HG02970 (cell line): ENCODE measurements around the gene PTPRN2.

Experiments
- ATAC-seq: cut with Tn5 transposase; IDR thresholded peaks from one replicate; pipeline ENCODE4 v1.9.1; 2021; ENCODE audit warnings: mild to moderate bottlenecking, moderate library complexity, moderate number of reproducible peaks; ENCODE audit not compliant: unreplicated experiment, low FRiP score

Gene PTPRN2

DNA sequence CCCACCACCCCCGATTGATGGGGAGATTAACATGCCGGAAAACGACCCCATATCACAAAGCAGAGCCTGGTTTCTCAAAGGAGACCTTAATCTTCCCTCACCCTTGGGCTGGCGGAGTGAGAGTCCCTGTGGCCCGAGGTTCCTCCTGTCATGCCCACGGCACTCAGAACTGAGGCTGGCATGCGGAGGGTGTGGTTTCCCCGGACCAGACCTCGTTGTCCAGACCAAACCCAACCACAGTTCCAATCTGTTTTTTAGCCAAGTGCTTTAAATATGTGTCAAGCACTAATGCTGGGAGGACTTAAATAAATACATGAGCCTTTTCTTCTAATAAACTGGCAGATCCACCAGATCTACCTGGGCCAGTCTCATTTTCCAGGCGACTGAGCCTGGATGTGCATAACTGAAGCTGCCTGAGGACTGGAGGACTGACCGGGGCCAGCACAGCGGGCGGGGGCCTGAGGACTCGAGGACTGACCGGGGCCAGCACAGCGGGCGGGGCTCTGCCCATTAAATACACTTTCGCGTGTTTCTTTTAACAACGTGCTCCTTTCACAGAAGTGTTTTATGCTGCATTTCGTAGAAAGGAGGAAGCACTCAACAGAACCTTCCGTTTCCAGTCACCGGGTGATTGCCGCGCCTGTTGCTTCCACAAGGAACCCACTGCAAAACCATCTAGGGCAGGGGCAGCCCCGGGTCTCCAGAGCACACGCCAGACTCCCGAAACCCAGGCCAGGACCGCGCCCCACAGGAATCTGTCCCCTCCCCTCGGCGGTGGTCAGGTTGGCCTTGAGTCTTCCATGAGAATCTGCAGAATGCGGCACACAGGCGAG lies 334.6 kb downstream of the PTPRN2 start:
- ATAC-seq = no peak

DNA sequence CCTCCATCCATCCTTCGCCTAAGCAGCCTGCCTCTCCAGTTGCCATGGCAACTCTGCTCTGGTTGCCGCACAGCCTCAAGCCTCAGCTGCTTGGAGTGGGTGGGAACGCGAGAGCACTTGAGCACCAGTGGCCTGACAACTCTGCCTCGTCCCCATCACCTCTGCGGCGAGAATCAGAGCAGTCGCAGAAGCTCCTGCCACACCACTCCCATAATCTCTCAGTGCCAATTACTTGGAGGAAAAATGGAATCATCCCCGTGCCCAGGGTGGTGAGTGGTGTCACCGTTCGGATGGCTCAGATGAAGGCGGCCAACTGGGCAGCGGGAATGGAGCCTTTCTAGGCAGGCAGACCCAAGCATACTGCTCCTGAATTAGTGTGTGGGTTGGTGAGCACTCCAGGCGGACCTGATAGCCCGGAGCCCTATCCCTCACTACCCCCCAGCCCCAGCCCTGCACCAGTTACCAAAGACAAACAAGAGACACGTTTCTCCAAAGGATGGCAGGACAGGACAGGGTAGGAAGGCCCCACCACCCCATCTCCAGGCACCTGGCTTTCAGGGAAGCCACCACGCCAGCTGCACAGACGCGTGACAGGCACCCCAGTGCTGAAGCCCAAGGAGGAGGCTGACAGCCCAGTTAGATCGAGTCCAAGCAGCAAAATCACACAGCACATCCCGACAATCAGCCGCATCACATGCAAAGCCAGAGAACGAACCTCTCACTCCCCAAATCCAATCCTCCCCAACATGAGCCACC lies 335.4 kb downstream of the PTPRN2 start:
- no peak for ATAC-seq

DNA sequence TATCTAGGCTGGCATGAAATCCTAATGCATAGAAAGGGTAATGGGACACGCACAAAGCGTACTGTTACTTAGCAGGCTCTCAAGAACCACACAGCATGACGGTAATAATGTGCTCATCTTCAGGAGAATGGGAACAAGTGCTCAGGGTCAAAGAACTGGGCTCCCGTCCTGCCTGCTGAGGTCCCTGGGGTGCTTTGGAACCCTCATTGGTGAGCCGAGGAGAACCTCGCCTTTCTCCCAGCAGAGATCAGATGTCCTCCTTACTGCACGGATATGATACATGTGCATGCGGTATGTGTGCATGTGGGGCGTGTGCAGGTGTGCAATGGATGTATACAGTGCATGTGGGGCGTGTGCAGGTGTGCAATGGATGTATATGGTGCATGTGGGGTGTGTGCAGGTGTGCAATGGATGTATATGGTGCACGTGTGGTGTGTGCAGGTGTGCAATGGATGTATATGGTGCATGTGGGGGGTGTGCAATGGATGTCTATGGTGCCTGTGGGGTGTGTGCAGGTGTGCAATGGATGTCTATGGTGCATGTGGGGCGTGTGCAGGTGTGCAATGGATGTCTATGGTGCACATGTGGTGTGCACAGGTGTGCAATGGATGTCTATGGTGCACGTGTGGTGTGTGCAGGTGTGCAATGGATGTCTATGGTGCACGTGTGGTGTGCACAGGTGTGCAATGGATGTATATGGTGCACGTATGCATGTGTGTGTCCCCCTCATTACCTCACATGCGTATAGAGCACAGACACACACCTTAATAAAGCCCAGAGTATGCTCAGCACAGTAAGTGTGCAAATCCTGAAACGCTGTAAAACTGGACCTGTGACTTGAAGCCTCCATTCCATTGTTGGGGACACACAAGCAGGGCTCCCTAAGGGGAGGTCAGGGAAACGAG lies 336.3 kb downstream of the PTPRN2 start:
- no peak for ATAC-seq

DNA sequence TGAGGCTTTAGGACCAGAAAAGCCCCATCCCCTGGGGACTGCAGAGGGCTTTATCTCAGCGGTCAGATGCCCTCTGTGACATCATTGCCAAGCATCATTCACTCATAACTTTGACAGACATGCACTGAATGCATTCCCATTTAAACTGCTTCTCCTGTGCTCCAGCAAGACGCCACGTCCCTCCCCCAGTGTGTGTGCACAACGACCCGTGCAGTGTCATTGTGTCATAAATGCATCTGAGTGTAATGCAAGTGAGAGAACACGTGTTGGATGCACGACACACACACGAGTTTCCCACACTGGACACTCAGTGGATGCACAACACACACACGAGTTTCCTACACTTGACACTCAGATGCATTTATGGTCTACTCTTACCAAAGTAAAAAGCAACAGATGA lies 337.9 kb downstream of the PTPRN2 start:
- no peak for ATAC-seq

DNA sequence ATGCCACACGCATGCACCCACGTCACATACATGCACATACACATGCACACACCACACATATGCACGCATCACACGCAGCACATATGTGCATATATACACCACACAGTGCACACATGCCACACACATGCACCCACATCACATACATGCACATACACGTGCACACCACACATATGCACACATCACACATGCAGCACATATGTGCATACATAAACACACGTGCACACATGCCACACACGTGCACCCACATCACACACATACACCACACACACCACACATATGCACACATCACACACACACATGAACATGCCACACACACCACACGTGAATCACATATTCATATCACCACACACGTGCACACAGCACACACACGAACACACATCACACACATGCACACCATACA lies 338.8 kb downstream of the PTPRN2 start:
- no peak for ATAC-seq

DNA sequence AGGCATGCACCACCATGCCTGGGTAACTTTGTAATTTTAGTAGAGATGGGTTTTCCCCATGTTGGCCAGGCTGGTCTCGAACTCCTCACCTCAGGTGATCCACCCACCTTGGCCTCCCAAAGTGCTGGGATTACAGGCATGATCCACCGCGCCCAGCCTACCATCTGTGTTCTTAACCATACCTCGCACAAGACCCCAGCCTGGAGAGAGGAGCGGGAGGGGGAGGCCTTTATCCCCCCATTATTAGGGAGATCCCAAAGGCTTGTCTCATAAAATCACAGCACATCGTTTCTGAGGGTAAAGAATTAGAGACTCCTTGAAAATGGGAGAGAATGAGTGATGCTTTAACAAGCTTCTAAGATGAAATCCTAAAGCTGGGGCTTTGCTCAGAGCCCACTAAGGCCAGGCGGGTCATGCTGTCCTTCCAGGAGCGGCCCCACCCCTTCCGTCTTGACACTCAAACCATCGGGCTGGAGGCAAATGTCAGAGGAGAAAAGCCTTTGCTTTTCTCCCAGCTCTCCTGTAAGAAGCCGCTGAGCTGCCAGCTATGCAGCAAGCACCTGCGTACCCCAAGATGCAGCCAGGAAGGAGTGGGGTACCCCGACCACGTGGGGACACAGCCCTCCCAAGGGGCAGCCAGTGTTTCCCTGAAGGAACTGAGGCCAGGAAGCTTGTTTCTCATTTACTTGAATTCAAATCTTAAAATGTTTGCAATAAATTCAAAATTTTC lies 339.7 kb downstream of the PTPRN2 start:
- ATAC-seq = no peak

DNA sequence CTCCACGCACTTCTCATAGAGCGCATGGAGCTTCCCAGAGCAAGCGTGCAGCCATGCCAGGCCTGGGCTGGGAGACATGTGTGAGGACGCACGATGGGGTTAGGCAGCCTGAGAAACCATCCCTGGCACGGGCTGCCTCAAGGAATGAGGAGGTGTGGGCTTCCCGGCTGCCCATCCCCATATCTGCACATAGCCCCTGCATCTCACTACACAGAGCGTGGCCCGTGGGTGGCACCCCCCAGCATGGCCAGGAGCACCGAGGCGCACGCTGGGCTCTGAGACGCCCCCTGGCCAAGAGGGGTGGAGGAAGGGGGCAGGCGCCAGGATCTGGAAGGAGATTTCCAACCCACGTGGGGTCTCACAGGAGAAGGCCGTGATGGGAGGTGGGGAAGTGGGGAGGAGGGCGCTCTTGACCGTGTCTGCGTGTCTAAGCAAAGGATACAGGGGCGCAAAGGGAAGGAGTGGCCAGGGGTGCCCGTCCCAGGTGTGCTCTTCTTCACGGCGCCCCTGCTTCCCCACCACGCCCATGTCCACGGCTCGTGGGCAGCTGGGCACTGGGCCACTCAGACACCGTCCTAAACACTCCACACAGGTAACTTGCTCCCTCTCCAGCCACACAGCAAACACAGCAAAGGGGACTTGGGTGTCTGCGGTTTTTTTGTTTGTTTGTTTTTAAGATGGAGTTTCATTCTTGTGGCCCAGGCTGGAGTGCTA lies 340.5 kb downstream of the PTPRN2 start:
- no peak for ATAC-seq

DNA sequence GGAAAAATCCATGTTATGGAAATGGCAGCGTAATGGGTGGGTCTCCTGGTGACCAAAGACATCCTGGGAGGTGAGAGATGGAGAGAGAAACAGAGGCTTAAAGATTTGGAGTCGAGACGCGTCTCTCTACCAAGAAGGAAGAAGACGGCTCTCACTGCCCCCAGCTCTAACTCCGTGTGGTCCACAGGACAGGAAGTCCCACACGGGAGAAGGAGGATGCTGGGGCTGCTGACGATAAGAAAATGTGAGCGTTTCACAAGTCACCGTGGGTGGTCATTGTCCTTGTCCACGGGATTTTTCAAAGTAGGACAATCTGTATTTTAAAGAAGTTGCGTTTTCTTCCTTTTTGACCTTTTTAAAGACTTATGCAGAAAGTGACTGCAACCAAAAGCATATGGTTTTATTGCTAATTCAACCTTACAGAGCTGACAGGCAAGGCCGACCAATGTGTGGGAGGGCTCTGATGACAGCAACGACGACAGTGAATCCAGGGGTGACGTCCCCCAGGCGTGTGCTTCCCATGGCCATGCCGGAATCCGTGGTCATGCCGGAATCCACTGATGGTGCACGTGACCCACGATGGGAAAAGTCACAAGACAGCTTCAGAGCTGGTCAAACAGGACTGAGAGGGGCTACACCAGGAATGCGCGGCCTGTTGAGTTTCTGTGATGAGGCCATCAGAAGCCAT lies 341.2 kb downstream of the PTPRN2 start:
- ATAC-seq = no peak

DNA sequence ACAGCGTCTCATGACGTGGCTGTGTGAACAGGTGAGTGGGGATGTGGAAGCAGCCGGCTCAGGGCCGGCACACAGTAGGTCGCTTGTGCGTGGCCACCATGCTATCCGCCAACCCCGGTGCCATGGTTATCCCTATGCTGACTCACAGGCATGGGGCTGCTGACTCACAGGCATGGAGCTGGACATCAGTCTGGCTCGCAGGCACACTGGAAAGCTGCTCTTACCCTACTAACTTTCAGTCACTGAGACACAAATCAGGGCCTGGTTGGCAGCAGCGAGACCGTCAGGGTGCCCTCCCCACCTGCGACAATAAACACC lies 341.9 kb downstream of the PTPRN2 start:
- ATAC-seq = no peak

DNA sequence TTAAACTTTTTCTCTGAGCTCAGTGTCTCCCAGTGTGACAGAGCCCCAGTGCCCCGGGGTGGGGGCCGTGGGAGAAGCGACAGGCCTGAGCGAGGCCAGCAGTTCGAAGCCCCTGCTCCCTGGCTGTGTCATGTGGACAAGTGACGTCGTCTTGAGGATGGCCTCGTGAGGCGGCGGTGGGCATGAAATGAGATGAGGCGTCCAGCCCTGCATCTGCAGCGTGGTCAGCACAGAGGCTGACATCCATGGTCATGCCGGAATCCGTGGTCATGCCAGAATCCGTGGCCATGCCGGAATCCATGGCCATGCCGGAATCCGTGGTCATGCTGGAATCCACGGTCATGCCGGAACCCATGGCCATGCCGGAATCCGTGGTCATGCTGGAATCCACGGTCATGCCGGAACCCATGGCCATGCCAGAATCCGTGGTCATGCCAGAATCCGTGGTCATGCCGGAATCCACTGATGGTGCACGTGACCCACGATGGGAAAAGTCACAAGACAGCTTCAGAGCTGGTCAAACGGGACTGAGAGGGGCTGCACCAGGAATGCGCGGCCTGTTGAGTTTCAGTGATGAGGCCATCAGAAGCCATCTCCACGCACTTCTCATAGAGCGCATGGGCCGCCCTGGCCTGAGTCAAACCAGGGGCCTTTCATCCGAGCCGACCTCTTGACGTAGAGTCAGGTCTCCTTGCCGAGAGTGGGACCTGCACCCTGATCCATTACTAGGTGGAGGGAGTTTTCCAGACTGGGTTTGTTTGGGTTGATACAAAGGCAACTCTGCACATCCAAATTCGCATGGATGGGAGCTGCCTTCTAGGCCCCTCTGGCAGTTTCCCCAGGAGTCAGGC lies 342.5 kb downstream of the PTPRN2 start:
- no peak for ATAC-seq

DNA sequence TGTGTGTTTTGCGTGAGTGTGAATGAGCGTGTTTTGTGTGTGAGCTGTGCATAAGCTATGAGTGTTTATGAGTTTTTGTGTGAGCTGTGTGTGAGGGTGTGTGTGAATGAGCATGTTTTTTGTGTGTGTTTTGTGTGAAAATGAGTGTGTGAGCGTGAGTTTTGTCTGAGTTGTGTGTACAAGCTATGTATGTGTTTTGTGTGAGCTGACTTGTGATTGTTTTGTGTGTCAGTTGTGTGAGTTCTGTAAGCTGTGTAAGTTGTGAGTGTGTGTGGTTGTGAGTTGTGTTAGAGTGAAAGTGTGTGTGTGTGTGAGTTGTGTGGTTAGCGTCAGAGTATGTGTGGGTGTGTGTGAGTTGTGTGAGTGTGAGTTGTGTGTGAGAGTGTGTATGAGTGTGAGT lies 343.2 kb downstream of the PTPRN2 start:
- ATAC-seq = no peak

DNA sequence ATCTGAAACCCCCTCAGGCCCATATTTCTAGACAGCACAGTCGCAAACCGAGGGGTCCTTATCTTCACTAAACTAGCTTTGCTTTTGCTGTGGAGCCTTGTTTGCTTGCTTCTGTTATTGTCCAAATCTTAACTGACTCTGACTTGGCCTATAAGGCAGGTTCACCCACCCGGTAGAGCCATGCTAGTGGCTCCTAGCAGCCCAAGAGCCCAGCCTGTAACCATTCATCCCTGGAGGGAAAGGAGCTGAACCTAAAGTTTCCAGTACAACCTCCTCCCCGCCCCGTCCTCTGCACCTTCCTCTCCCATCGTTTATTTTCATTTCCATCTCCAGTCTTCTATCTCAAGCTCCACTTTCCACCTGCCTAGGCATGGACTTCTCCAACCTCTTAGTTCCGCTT lies 345.7 kb downstream of the PTPRN2 start:
- no peak for ATAC-seq

DNA sequence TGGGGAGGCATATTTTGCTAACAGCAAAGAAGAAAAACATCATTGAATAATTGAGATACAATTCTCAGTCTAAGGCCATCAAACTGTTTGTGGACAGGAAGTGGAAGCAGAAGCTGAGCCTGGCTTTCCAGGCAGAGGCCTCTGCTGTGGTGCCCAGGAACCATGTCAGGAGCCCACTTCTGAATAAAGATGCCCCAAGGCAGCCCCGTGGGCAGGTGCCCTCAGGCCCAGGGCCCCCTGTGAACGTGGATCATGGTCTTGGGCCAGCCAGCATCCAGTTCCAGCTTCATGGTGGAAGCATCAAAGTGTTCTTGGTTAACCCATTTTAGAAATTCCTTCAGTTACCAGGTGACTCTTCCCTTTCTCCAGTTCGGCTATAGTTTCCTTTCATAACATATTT lies 346.8 kb downstream of the PTPRN2 start:
- no peak for ATAC-seq

DNA sequence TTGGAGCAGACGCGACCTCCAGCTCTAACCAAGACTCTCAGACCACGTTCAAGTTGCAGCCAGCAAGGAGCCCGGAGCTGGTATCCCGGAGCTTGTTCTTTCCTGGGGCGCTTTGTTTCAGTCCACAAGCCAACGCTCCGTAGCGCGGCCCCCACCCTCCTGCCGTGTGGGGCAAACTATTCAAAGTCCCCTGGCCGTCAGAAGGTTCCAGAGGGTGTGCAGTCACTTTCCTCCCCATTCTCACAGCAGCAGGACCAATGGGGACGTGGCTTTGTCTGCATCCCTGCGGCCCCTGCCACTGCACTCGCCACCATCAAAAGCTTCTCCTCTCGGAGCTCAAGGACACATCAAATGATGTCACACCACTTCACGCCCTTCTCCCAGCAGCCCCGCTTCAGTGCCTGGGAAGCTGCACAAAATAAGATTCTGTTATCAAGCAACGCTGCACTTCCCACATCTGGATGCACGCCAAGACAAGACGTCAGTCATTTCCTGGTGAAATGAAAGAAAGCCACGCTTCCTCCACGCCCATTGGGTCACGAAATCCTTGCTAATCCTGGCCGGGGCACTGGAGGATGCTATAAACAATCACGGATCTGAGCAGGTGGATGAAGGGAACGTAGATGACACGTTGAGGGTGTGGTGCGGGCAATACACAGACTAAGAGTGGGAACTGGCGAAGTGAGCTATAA lies 348.2 kb downstream of the PTPRN2 start:
- no peak for ATAC-seq

DNA sequence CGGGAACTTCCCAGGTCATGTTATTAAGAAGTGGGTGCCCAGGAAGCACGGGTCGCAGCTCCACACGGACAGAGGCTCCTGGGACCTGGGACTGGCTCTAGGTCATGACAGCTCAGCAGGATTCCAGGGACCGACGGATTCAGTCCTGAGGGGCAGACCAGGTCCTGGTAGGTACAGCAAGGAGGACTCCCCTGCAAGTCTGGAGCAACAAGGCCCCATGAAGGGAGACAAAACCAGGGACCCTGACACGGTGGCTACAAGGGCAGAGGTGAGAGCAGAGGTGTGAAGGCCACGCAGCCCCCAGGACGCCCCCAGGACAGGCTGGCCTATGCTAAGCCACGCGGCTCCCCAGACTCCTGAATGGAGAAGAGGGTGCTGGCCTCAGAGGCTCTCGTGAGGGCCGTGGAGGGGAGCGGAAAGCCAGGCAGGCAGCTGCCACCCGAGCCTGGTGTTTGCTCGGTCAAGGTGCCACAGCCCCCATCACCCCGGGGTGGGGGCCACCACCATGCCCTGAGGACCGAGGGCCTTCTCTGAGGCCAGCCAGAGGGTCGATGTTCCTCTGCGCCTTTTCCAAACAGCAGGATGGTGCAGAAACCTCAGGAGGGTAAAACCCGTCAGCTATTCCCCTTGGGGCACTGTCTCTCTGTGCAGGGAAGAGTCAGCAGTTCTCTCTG lies 348.9 kb downstream of the PTPRN2 start:
- no peak for ATAC-seq

DNA sequence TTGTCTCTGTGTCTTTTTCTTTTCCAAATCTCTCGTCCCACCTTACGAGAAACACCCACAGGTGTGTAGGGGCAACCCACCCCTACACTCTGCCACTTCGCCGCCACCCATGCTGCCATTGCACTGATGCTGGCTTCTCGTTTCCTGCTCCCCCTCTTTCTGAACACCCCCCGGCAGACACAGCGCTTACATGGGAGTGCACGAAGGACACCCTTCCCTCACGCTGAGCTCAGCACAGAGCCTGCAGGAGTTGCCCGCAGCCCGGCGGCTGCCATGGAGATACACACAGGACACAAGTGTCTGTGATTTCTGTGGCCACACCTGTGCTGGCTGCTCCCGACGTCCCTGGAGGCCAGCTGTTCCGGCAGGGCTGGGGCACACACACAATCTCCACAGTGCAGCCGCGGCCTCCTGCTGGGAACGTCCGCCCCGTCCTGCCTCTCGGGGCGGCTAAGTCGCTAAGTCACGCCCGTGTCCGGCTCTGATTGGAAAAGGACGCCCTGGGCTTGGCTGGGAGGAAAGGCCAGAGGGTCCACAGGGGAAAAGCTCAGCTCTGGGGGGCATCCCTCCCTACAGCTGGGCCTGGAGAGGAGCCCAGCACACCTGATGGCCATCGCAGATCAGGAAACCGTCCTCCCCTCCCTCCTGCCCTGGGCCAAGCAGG lies 349.8 kb downstream of the PTPRN2 start:
- no peak for ATAC-seq

DNA sequence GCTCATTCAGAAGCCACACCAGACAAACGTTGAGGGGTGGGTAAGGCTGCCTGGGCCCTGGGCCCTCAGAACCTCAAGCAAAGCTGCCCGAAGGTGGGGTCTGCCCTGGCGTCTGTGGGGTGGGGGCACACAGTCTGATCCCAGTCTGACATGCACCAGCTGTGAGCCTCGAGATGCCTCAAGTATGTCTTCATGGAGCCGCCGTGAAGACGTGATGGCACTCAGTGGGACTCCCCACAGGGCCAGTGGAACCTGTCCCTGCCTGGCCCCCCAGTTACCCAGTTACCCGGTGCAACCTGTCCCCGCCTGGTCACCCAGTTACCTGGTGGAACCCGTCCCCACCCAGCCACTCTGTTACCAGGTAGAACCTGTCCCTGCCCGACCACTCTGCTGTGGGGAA lies 351.2 kb downstream of the PTPRN2 start:
- no peak for ATAC-seq
